Measurements from ENCODE around the gene CAPRIN2.

Gene CAPRIN2

DNA sequence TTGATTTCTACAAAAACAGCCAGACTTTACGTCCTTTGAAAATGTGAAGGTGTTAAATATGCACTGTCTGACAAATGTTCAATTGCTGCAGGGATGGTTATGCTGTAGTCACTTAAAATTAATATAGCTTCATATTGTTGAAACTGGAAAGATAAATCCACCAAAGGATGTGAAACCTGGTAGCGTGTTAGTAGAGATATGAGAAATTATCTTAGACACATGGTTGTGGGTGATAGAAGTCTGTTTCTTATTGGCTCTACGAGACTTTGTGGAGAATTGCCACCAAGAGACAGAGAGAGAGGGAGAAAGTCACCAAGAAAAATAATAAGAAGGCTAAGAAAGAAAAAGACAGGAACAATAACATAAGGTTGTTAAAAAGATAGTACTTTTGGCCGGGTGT lies 2.6 kb upstream of the CAPRIN2 start:
- no peak for DNase-seq

DNA sequence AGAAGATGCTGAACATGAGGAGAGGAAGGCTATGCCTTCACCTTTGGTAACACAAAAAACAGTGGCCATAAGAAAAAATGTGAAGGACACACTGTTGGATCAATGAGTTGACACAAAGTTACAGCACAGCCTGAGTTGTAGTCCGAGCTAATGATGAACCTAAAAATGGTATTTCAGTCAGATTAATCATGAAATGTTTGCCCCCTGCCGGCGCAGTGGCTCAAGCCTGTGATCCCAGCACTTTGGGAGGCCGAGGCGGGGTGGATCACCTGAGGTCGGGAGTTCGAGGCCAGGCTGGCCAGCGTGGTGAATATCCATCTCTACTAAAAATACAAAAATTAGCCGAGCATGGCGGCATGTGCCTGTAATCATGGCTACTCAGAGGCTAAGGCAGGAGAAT lies 1.3 kb upstream of the CAPRIN2 start:
- no peak for DNase-seq

DNA sequence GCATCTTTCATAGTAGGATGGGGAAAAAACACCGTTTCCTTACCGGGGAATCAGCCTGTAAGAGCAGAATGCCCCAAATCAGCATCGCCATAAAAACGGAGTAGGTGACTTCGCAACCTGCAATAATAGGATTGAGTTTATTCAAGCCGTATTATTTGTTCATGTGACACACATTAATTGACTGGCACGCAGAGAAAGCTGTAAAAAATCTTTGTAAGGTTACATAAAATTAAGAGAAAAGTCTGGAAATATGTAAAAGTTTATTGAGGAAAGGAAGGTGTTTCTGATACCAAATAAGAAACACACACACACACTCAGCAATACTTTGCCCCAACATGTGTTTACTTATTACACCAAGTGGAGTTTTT lies 628 bp upstream of the CAPRIN2 start:
- DNase-seq, result no peak

DNA sequence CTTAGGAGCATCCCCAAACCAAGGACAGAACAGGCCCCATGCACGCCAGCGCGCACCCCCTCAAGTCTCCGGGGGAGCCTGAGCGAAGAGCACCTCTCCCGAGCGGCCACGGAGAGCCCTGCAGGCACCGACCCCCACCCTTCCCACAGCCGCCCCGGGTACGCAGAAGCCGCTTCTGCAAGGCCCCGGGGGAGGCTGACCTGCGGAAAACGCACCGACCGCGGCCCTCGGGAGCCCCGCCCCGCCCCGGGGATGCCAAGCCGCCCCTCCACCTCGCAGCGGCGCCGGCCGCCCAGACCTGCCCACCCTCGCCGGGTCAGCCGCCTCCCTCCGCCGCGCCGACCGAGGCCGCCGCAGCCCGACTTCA lies 385 bp downstream of the CAPRIN2 start:
- no peak for DNase-seq

DNA sequence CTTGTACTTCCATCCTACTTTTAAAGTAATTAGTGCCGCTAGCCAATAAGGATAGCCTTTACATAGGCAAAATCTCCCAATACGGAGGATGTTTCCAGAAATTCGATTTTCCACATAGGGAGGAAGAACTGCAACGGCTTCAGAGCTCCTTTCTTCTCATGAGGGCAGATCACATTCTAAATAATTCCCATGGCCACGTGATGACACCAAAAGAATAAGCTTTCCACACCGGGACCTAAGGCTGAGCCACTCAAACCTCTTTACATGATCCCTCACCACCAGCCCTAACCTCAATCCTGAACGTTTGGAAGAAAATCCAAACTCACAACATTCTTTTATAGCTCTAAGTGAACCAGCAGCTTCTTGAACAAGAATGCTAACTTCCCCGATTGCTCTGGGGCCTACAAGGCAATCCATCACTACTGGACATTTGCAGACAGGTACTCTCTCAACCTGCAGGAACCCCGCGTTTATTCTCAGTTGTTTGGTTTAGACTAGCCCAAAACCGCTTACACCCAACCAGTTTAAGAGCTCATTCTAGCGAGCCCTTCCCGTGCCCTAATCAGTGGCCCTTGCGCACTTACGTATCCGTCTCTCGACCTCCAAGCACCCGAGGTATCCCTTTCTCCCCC lies 884 bp downstream of the CAPRIN2 start:
- DNase-seq, result no peak

DNA sequence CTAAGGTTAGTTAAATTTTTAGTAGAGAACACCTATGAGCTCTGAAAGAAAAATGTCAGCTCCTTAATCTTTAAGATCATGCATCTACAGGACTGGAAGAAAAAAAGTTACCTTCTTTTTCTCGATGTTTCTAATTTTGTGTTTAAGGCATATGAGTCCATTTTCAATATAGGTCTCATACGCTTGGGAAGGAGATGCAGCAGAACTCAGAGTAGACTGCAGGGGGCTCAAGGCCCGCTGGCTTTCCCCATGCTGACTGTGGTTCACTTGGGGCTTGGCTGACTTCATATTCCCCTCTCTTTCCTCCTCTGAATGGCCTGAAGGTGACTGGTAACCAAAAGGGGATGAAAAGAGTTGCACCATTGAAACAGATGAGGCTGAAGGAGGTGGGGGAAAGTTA lies 1.5 kb downstream of the CAPRIN2 start:
- DNase-seq, result peak; percentile 22

DNA sequence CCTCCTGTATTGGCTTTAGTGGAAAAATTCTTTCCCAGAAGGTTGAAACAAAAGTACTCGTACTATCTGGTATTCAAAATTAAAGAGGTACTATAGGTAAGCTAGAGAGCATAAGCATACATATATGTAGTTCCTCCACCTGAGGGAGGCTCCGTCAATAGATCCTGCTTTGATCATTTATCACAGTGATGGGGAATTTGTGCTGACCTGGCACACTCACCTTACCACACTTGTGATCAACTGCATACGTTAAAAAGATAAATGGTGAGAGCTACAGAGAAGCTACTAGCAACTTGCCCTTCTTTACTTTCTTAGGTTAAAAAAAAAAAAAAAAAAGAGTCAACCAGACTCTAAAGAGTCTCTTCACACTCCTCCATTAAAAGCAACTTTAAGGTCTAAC lies 2.5 kb downstream of the CAPRIN2 start:
- no peak for DNase-seq

DNA sequence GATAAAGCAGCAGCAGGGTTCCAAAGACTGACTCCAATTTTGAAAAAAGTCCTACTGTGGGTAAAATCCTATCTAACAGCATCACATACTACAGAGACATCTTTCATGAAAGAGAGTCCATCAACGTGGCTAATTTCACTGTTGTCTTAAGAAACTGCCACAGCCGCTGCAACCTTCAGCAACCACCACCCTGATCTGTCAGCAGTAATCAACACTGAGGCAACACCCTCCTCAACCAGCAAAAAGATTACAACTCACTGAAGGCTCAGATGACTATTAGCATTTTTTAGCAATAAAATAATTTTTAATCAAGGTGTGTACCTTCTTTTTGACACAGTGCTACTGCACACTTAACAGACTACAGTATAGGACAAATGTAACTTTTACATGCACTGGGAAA lies 6.6 kb downstream of the CAPRIN2 start:
- no peak for DNase-seq

DNA sequence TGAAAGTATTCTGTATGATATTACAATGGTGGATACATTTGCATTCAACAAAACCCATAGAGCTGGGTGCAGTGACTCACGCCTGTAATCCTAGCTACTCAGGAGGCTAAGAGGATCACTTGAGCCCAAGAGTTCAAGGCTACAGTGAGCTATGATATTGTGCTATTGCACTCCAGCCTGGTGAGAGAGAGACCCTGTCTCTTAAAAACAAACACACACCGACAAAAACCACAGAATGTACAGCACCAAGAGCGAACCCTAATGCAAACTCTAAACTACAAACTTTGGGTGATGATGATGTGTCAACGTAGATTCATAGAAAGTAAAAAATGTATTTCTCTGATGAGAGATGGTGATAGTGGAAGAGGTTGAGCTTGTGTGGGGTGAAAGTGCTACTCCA lies 8.6 kb downstream of the CAPRIN2 start:
- no peak for DNase-seq

DNA sequence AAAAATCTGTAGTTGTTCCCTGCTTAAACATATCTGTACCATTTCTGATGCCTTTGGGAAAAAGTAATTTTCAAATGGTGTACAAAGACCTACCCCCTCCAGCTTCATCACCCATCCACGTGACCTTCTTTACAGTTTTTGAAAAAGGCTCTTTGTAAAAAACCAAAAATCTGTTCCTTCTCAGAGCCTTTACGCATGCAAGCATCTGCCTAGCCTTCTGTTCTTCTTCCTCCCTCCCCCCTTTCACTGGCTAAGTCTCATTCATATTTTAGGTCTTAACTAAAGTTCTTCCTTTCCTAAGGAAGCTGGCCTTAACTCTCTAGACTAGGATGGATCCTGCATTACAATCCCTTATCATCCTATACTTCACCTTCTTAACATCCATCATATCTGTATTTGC lies 10.4 kb downstream of the CAPRIN2 start:
- DNase-seq, result no peak

DNA sequence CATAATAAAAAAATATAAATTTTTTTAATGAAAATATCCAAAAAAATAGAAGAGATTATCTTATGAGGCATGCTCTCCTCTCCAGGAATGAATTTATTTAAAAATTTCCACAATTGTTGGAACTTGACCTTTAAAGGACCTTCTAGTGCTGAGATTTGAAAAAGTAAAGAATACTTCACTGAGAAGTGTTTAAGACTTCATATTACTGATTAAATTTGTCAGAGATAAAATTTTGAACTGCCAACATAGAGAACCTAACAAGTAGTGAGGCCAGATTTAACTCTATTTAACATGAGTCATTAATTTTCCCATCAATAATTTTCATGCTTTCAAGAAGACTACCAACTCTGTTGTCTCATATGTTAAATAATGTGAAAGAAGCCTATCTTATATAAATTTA lies 14.5 kb downstream of the CAPRIN2 start:
- no peak for DNase-seq

DNA sequence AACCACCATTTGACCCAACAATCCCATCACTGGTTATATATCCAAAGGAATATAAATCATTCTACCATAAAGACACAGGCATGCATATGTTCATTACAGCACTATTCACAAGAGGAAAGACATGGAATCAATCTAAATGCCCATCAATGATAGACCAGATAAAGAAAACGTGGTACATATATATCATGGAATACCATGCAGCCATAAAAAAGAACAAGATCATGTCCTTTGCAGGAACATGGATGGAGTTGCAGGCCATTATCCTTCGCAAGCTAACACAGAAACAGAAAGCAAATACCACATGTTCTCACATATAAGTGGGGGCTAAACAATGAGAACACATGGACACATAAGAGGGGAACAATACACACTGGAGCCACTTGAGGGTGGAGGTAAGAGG lies 15.7 kb downstream of the CAPRIN2 start:
- no peak for DNase-seq

DNA sequence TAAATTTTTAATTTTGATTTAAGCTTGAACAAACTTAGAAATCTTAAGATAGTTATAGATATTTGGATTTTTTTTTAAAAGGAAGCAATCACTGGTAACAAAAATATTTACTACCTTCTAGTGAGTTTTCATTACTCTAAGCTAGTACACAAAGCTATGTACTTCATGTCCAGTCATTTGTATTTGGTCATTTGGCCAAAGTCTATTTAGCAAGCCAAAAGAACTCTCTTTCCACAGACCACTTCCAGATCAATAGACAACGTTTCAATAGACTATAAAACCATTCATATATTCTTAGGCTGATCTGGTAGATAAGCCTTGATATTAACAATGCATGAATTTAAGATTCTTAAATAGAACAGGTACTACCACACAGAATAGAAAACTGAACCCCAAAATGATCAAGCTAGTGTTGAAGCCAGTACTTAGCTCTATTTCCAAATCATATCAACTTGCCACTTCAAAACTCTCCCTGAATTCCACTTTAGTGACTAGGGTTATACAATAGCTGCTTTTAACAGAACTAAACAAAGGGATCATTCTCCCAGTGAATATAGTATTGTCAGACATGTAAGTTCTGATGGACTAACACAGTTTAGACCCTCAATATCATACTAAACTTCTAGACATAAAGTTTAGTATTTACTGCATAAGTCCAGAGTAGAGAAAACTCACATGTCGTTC lies 21.7 kb downstream of the CAPRIN2 start:
- no peak for DNase-seq

DNA sequence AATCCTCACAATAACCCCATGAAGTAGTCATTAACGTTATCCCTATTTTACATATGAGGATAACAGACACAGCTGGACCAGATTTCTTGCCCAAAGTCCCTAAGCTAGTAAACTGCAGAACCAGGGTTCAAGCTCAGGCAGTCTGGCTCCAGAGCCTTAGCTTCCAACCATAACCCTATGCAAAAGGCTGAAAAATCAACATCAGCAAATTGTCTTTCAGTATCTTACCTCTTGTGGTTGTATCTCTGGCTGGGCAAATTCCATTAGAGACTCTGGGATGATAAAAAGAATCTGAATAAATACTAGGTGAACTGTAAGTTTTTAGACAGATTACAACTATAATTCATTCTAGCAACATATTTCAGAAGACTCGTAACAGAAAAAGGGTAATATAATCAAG lies 24.7 kb downstream of the CAPRIN2 start:
- no peak for DNase-seq

DNA sequence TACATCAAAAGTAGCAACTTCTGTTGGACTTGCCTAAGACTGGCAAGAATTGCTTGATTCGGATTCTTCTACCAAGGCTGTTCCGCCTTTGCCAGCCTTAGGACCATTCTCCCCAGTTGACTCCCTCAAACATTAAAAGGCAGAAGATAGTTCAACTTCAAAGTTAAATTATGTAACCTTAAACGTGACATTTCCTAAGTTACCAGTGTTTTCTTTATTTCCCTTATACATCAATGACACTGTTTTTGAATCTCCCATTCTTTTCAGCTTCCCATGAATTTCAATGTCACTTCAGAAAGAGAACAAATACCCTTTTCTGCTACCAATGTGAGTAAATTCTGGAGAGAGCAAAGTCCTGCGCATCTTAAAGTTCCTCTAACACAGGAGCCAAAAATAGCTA lies 25.2 kb downstream of the CAPRIN2 start:
- DNase-seq, result no peak

DNA sequence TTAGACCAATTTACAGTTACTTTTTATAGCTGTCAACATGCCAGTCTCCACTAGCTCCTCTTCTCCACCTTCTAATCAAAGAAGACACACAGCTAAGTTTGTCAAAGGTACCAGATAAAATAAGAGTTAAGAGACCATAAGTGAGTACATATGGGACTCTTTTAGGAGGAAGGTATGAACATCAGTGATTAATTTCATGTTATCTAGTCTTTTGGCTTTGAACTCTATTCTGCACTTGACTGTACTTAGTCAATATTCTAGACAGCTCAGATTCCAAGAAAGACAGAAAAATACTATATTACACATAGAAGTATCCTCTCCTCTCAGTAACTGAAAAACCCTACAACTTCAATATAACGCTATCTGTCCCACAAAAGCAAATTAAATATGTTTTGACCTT lies 28.1 kb downstream of the CAPRIN2 start:
- no peak for DNase-seq

DNA sequence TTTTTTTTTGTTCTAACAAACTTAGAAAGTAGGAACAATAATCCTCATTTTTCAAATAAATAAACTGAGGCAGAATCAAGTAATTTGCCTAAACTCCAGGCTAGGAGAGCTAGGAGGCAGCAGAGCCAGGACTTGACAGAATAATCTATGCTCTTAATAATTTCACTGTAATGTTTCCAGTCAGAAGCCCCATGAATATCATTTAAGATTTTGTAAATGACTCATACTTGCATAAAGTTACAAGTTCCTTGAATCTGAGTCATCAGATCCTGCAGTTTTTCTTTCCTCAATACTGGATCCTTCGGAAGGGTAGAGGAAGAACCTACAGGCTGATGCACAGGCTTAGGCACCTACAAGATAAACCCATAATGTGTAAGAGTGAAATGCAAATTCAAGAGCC lies 29.0 kb downstream of the CAPRIN2 start:
- no peak for DNase-seq

DNA sequence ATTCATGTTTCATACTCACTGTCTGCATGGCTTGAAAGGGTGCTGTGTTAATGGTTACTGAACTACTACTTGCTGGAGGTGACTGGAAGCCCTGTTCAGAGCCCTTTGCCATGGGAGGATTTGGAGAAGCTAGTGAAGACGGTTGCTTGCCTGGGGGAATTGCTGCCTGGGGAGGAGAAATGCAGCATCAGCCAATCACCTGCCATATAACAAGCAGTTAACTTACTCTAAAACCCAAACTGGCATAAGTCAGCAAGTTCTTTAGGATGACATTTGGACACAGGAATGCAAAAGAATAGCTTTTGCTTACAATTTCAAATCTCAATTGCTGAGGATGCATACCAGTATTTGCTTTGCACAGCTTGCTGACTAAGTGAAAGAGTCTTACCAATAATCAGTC lies 35.7 kb downstream of the CAPRIN2 start:
- no peak for DNase-seq

DNA sequence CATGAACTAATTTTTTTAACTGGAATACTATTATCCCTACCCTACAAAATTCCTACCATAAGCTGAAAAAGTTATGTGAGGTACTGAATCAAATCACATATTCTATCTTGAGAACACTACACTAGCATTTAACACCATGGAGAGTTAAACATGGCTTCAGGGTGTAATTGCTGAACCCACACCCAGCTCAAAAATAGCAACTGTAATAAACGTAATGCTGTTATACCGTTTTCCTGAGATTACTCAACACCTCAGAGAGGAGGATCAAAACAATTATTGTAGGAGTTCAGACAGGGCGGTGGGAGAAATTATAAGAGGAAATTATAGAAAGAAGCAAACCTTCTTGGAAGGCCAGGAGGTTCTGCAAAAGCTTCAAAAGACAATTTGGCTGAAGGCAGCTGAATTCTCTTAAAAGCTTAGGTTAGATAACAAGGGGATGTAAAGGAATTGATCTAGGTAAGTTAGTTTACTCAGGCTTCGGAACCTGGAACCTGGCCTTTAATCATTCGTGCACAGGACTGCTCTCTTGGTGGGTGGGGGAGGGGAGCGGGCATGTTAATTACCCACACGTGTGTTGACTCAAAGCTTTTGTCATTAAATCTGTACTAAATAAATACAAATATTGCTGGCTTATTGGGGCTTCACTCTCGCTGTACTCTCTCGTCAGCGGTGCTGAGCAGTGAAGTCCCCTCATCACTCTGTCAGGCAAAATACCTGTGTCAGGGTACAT lies 47.0 kb downstream of the CAPRIN2 start:
- DNase-seq, result no peak

DNA sequence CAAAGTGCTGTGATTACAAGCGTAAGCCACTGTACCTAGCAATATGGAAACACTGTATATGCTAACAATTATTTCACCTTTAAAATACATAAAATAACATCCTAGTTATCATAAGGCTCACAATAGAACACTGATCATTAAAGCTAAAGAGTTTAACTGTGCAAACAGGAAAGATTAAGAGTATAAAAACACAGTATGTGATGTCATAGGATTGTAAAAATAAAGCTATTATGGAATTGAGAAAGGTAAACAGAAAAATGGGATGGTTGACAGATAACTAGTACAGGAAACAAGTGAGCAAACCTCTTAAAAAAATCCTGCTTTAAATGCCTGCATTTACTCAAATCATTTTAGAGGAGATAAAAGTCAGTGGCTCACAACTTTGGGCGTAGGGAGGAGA lies 48.3 kb downstream of the CAPRIN2 start:
- no peak for DNase-seq

DNA sequence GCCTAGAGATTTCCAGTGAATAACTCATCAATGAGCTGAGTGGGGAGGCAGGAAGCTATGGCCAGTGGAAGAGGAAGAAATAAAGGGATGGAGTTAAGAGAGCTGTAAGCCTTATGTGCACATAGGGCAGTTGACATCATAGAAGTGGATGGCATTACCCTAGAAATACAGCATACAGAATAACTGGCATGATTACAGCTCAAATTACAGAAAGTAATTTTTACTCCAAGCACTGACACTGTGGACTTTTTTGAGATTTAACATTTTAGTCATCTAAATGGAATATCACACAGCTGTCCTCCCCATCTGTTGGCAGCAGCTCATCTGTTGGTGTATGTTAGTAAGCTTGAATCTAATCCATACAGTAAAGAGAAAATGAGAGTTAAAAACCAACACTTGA lies 53.7 kb downstream of the CAPRIN2 start:
- DNase-seq, result no peak

DNA sequence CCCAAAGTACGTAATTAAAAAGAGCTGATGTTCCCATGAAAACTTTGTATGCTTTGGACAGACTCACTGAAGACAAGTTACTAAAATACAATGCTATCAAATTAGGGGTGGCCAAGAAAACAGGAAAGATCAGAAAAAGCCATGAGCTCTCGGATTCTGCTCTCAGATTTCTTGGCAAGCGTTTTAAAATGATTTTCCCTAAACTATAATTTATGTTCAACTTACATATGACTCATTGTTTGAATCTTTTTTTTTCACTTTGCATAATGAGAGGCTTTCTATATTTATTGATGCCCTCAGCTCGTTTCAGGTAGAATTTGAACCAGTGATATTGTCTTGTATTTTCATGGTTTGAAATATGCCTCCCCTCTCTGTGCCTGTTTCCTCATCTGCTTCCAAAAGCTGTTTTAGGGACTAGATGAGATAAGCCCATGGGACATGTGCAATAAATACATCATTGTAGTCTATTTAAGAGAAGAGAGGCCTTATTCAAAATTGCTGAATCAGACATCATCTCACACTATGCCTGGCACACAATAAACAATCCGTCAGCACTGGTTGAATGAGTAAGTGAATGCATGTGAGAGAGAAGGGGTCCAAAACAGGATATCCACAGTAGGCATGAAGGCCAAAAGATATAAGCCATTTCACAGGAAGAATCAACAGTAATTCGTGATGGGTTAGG lies 54.4 kb downstream of the CAPRIN2 start:
- no peak for DNase-seq

DNA sequence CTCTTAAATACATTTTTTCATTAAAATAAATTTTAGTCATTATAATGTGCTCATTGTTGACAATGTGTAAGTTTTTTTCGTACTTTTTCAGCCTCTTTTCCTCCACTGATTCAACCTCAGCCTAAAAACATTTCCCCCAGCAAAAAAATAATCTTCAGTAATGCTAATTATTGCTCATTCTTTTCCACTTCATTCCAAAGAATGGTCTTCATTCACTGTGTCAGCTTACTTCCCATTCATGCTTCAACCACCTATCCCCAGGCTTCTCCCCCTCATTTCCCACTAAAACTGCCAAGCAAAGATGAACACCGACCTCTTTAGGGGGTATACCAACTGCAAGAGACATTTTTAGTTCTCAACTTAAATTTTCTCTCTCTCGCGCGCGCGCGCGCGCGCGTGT lies 56.4 kb downstream of the CAPRIN2 start:
- DNase-seq, result no peak

DNA sequence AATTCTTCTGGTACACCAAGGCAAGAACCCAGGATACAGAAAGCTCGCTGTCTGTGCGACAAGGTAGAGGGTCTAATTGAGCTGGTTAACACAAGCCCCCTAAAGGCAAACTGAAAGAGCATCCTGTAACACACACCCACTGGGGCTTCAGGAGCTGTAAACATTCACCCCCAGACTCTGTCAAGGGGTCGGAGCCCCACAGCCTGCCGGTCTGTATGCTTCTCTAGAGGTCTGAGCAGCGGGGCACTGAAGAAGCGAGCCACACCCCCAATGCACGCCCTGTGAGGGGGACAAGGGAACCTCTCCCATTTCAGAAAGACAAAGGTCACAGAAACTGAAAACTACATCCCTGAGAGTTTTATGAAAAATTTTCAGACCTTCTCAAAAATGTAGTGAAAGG lies 57.8 kb downstream of the CAPRIN2 start:
- no peak for DNase-seq
